ENCODE data around the gene LRPAP1.

The LRPAP1 gene

DNA sequence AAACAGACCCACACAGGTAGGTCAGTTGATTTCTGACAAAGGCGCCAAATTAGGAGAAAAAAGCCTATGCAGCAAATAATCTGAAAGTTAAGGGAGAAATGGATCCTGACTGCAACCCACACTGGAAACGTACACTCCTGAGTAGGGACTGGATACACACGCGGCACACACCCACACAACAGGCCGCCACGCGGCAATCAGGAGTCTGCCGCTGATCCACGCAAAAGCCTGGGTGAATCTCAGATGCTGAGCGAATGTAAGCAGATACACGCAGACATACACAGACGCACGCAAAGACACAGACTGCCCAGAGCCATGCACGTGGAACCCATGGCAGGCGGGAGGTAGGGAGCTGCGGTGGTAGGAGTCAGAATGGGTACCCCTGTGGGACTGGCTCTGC, 21.7 kb downstream of the LRPAP1 start:
- Mint-ChIP-seq H3K36me3 (ENCODE audit: low read depth) (peaks cover 63% of the 10 kb centered on the region), H3K27me3 (no peaks in the 10 kb centered on the region), H3K27ac (no peak overlapping the region)

GRCh38 chr4:3508542-3508941, 23.7 kb downstream of the LRPAP1 start:
- Mint-ChIP-seq H3K9me3 (no peaks in the 10 kb centered on the region), H3K36me3 (ENCODE audit: low read depth) (peaks cover 60% of the 10 kb centered on the region), H3K27me3 (no peaks in the 10 kb centered on the region), H3K4me1 (ENCODE audit: low read depth) (peaks cover 2% of the 10 kb centered on the region), H3K27ac (no peak overlapping the region), H3K4me3 (no peak overlapping the region)

More for the DNA sequence above, 21.7 kb downstream of the LRPAP1 start:
- Mint-ChIP-seq H3K4me3 (no peak overlapping the region), H3K9me3 (no peaks in the 10 kb centered on the region), H3K4me1 (ENCODE audit: low read depth) (no peaks in the 10 kb centered on the region)

DNA sequence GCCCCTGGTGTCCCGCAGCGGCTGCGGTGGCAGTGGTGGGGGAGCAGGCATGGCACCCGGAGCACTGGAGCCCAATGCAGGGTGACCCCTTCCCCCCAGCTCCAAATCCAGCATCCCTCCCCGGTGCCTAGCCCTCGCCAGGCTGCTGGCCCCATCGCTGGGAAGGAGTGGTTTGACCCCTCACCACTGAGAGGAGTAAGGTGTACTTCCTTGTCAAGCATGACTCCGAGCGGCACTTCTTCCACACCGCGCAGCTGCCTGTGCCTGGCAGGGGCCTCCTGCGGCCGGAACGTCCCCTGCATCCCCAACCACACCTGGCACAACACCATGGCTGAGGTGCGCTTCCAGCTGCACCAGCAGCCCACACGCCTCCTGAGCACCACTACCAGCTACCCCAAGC, 27.0 kb downstream of the LRPAP1 start:
- Mint-ChIP-seq H3K4me1 (ENCODE audit: low read depth) (peaks cover 6% of the 10 kb centered on the region), H3K4me3 (no peak overlapping the region), H3K27me3 (no peaks in the 10 kb centered on the region), H3K36me3 (ENCODE audit: low read depth) (peaks cover 33% of the 10 kb centered on the region), H3K9me3 (no peaks in the 10 kb centered on the region), H3K27ac (no peak overlapping the region)

DNA sequence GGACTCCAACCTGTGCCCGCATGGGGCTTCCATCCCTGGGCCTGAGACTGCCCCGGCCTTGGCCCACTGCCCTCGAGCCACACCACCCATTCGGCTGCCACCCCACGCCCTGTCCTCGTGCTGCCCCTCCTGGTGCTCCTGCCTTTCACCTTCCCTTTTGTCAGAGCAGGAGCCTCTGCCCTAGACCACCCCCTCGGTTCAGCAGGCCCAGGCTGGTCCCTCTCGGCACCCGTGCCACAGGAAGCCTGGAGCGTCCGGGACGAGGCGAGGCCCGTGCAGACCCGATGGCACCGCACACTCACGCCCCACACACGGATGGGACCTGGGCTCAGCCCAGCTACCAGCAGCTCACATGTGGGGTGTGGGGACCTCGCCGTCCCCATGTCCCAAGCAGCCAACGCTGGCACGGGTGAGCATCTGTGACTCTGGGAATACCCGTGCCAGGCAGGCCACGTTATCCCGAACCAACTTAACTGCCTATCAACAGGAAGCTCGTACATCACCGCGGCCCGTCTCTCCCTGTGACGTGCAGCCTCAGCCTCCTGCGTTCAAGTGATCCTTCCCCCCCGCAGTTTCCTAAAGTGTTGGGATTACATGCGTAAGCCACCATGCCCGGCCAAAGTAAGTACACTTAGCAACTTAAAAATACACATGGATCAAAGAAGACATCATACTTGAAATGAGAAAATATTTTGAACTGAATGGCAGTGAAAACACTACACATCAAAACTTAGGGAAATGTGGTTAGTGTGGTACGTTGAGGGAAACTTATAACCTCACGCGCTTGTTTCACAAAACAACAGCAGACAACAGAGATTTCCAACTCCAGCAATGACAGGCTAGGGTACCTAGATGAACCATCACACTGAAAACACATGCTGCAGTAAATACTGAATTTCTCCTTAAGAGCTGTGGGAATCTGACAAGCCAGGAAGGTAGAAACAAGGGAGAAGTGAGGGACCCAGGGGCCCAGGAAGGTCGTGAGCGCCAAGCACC, 29.0 kb downstream of the LRPAP1 start:
- Mint-ChIP-seq H3K27ac (no peak overlapping the region), H3K4me3 (no peak overlapping the region), H3K27me3 (no peaks in the 10 kb centered on the region)

DNA sequence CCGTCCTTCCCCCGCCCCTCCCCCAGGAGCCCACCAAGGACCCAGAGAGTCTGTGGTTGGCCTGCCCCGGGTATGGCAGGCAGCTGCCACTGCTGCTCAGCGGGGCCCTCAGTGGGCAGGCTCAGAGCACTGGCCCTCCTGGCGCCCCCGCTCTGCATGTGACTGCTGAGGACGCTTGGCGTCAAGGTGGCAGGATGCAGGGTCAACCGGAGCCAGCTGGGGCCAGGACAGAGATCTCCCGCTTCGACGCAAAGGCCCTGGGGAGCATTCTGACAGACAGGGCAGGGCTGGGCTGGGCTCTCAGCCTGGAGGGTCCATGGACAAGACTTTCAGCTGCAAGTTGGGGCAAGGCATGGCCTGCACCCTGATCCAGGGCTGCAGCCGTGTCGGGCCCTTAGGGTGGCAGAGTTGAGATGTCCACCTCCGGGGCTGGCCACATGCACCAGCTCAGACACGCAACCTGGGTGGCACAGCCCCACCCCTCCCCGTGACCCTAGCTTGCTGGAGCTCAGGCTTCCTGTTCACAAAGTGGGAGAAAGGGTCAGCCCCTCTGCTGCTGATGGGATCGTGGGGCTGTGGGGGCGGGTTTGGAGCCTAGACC, 30.3 kb downstream of the LRPAP1 start:
- H3K9me3 Mint-ChIP-seq, result no peaks in the 10 kb centered on the region
- H3K4me3 Mint-ChIP-seq, result no peak overlapping the region
- no peaks in the 10 kb centered on the region for H3K27me3 Mint-ChIP-seq
- peaks cover 6% of the 10 kb centered on the region for H3K4me1 Mint-ChIP-seq (ENCODE audit: low read depth)
- no peak overlapping the region for H3K27ac Mint-ChIP-seq
- H3K36me3 Mint-ChIP-seq (ENCODE audit: low read depth), result peaks cover 8% of the 10 kb centered on the region

More for the DNA sequence above, 29.0 kb downstream of the LRPAP1 start:
- Mint-ChIP-seq H3K4me1 (ENCODE audit: low read depth) (peaks cover 6% of the 10 kb centered on the region), H3K9me3 (no peaks in the 10 kb centered on the region), H3K36me3 (ENCODE audit: low read depth) (peaks cover 18% of the 10 kb centered on the region)

- peaks cover 6% of the 10 kb centered on the region for H3K4me1 Mint-ChIP-seq (ENCODE audit: low read depth)
- H3K27me3 Mint-ChIP-seq, result no peaks in the 10 kb centered on the region
- no peaks in the 10 kb centered on the region for H3K9me3 Mint-ChIP-seq
- peaks cover 7% of the 10 kb centered on the region for H3K36me3 Mint-ChIP-seq (ENCODE audit: low read depth)
- no peak overlapping the region for H3K4me3 Mint-ChIP-seq
- peak overlapping the region; percentile 23 for H3K27ac Mint-ChIP-seq
Measured at GRCh38 chr4:3501126-3501824, 30.9 kb downstream of the LRPAP1 start.

GRCh38 chr4:3500634-3501101, 31.6 kb downstream of the LRPAP1 start:
- Mint-ChIP-seq H3K27ac (no peak overlapping the region), H3K4me3 (no peak overlapping the region), H3K27me3 (no peaks in the 10 kb centered on the region), H3K9me3 (no peaks in the 10 kb centered on the region), H3K4me1 (ENCODE audit: low read depth) (peaks cover 6% of the 10 kb centered on the region), H3K36me3 (ENCODE audit: low read depth) (peaks cover 7% of the 10 kb centered on the region)

DNA sequence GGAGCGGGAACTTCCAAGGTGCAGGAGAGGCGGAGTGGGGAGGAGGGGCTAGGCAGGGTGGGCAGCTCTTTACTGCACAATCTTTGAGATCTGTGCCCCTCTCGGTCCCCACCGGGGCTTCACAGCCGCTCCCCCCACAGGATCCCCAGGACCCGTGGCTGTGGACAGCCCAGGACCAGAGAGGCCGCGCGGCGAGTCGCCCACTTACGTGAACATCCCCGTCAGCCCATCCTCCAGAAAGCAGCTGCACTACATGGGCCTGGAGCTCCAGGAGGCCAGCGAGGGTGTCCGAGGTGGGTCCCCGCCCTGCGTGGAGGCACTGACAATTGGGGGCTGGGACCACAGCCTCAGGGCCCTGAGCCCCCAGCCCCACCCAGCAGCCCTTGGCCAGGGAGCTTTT, 32.1 kb downstream of the LRPAP1 start:
- Mint-ChIP-seq H3K9me3 (no peaks in the 10 kb centered on the region), H3K4me1 (ENCODE audit: low read depth) (peaks cover 6% of the 10 kb centered on the region), H3K36me3 (ENCODE audit: low read depth) (peaks cover 7% of the 10 kb centered on the region), H3K4me3 (no peak overlapping the region), H3K27me3 (peaks cover 2% of the 10 kb centered on the region), H3K27ac (no peak overlapping the region)

GRCh38 chr4:3499710-3500109, 32.5 kb downstream of the LRPAP1 start:
- peaks cover 7% of the 10 kb centered on the region for H3K36me3 Mint-ChIP-seq (ENCODE audit: low read depth)
- no peak overlapping the region for H3K27ac Mint-ChIP-seq
- no peaks in the 10 kb centered on the region for H3K9me3 Mint-ChIP-seq
- H3K4me3 Mint-ChIP-seq, result no peak overlapping the region
- peaks cover 3% of the 10 kb centered on the region for H3K27me3 Mint-ChIP-seq
- peaks cover 6% of the 10 kb centered on the region for H3K4me1 Mint-ChIP-seq (ENCODE audit: low read depth)

- H3K4me1 Mint-ChIP-seq (ENCODE audit: low read depth), result peaks cover 6% of the 10 kb centered on the region
- peaks cover 3% of the 10 kb centered on the region for H3K27me3 Mint-ChIP-seq
- no peak overlapping the region for H3K27ac Mint-ChIP-seq
- no peak overlapping the region for H3K4me3 Mint-ChIP-seq
- peaks cover 7% of the 10 kb centered on the region for H3K36me3 Mint-ChIP-seq (ENCODE audit: low read depth)
- no peaks in the 10 kb centered on the region for H3K9me3 Mint-ChIP-seq
Measured at GRCh38 chr4:3498901-3499510, 33.2 kb downstream of the LRPAP1 start.

GRCh38 chr4:3498407-3498806, 33.8 kb downstream of the LRPAP1 start:
- H3K27me3 Mint-ChIP-seq, result peaks cover 3% of the 10 kb centered on the region
- H3K4me3 Mint-ChIP-seq, result no peak overlapping the region
- no peak overlapping the region for H3K27ac Mint-ChIP-seq
- peaks cover 3% of the 10 kb centered on the region for H3K36me3 Mint-ChIP-seq (ENCODE audit: low read depth)
- peaks cover 2% of the 10 kb centered on the region for H3K4me1 Mint-ChIP-seq (ENCODE audit: low read depth)
- no peaks in the 10 kb centered on the region for H3K9me3 Mint-ChIP-seq

- no peak overlapping the region for H3K4me3 Mint-ChIP-seq
- no peaks in the 10 kb centered on the region for H3K9me3 Mint-ChIP-seq
- no peak overlapping the region for H3K27ac Mint-ChIP-seq
- no peaks in the 10 kb centered on the region for H3K36me3 Mint-ChIP-seq (ENCODE audit: low read depth)
- peaks cover 3% of the 10 kb centered on the region for H3K27me3 Mint-ChIP-seq
- H3K4me1 Mint-ChIP-seq (ENCODE audit: low read depth), result no peaks in the 10 kb centered on the region
Measured at GRCh38 chr4:3497523-3498389, 34.5 kb downstream of the LRPAP1 start.

GRCh38 chr4:3497095-3497494, 35.1 kb downstream of the LRPAP1 start:
- H3K9me3 Mint-ChIP-seq, result no peaks in the 10 kb centered on the region
- H3K27me3 Mint-ChIP-seq, result peaks cover 4% of the 10 kb centered on the region
- H3K4me3 Mint-ChIP-seq, result no peak overlapping the region
- H3K36me3 Mint-ChIP-seq (ENCODE audit: low read depth), result no peaks in the 10 kb centered on the region
- H3K4me1 Mint-ChIP-seq (ENCODE audit: low read depth), result no peaks in the 10 kb centered on the region
- H3K27ac Mint-ChIP-seq, result no peak overlapping the region

DNA sequence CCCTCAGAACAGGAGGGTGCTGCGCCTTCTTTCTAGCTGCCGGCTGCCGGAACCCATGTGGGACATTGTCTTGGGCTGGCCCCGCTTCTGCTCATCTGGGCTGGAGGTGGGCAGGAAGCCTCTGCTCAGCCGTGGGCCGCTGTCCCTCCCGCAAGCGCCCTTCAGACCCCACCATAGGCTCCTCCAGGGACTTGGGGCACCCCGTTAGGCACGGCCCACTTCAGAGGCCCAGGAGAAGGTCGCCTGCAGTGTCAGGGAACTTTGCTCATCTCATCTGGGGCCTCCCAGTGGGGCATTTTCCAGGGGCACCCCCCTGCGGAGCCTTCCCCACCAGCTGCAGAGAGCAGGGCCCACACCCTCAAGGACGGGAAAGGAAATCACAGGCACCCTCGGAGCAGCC, 36.2 kb downstream of the LRPAP1 start:
- Mint-ChIP-seq H3K27ac (no peak overlapping the region), H3K27me3 (peaks cover 13% of the 10 kb centered on the region), H3K4me3 (no peak overlapping the region), H3K36me3 (ENCODE audit: low read depth) (no peaks in the 10 kb centered on the region), H3K4me1 (ENCODE audit: low read depth) (no peaks in the 10 kb centered on the region), H3K9me3 (no peaks in the 10 kb centered on the region)

Data from stimulated activated naive CD8-positive, alpha-beta T cell treated with anti-CD3 and anti-CD28 coated beads, Interleukin-15, Interleukin-2, amounts not matched to agents 100 ng/mL and 50 ng/mL, for 24 hours (primary cell).